Measurements from ENCODE around the gene PTGER1.
"Not testable (repeated sequence)": the region's sequence is repeated elsewhere in the genome, so short reads cannot be mapped to it uniquely, and the experiment has no call there.

The PTGER1 gene

DNA sequence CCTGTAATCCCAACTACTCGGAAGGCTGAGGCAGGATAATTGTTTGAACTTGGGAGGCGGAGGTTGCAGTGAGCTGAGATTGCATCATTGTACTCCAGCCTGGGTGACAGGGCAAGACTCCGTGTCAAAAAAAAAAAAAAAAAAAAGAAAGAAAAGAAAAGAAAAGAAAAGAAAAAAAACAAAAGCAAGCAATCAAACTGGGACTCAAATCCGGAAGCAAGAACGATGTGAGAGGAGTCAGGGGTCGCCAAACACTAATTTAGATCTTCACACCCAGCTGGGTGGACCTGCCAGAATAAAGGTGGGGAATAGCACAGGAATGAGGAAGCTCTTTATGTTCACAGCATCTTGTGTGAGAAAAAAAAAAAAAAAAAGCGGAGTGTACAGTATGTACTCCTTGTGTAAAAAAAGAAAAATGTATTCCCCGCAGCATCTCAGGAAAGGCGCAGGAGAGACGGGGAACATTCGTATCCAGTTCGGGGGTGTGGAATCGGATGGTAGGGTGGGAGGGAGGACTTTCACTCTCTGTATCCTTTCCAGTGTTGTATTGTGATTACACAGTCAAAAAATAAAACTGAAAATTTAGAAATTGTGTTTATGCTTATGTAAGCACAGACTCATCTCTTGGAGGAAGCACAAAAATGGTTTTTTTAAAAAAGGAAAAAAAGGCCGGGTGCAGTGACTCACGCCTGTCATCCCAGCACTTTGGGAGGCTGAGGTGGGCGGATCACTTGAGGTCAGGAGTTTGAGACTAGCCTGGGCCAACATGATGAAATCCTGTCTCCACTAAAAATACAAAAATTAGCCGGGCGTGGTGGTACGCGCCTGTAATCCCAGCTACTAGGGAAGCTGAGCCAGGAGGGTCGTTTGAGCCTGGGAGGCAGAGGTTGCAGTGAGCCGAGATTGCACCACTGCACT, 35.4 kb upstream of the PTGER1 start:
- TF ChIP-seq, protein P1, sequence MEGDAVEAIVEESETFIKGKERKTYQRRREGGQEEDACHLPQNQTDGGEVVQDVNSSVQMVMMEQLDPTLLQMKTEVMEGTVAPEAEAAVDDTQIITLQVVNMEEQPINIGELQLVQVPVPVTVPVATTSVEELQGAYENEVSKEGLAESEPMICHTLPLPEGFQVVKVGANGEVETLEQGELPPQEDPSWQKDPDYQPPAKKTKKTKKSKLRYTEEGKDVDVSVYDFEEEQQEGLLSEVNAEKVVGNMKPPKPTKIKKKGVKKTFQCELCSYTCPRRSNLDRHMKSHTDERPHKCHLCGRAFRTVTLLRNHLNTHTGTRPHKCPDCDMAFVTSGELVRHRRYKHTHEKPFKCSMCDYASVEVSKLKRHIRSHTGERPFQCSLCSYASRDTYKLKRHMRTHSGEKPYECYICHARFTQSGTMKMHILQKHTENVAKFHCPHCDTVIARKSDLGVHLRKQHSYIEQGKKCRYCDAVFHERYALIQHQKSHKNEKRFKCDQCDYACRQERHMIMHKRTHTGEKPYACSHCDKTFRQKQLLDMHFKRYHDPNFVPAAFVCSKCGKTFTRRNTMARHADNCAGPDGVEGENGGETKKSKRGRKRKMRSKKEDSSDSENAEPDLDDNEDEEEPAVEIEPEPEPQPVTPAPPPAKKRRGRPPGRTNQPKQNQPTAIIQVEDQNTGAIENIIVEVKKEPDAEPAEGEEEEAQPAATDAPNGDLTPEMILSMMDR (IDR thresholded peaks at IDR 0.05; ENCODE audit: low read depth, low read length): no peak
- DNase-seq (ENCODE audit: extremely low read depth, low read depth): no peak

DNA sequence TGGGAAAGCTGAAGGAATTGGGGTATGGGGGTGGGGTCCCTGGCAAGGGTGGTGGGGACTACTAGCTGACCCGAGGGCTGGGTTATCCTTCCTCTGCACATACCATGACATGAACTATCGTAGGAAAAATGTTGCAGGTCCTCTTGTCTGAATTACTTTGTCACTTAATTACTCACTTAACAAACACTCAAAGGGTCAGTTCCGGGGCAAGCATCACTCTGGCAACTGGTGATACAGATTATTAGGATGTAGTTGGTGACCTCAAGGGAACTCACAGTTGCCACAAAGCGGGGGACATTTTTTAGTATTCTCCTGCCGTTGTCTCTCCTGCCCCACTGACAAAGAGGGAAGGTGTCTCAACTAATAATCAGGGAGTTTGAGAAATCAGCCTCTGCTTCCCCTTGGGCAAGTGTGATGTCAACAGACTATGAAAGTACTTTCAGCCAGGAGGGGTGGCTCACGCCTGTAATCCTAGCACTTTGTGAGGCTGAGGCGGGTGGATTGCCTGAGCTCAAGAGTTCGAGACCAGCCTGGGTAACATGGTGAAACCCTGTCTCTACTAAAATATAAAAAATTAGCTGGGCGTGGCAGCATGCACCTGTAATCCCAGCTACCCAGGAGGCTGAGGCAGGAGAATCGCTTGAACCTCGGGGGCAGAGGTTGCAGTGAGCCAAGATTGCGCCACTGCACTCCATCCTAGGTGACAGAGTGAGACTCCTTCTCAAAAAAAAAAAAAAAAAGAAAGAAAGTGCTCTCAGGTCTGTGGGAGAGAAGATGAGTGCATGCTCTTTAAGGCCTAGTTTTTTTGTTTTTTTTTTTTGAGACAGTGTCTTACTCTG, 32.8 kb upstream of the PTGER1 start:
- TF ChIP-seq, protein P1 (IDR thresholded peaks at IDR 0.05; ENCODE audit: low read depth, low read length): no peak
- no peak for DNase-seq (ENCODE audit: extremely low read depth, low read depth)

DNA sequence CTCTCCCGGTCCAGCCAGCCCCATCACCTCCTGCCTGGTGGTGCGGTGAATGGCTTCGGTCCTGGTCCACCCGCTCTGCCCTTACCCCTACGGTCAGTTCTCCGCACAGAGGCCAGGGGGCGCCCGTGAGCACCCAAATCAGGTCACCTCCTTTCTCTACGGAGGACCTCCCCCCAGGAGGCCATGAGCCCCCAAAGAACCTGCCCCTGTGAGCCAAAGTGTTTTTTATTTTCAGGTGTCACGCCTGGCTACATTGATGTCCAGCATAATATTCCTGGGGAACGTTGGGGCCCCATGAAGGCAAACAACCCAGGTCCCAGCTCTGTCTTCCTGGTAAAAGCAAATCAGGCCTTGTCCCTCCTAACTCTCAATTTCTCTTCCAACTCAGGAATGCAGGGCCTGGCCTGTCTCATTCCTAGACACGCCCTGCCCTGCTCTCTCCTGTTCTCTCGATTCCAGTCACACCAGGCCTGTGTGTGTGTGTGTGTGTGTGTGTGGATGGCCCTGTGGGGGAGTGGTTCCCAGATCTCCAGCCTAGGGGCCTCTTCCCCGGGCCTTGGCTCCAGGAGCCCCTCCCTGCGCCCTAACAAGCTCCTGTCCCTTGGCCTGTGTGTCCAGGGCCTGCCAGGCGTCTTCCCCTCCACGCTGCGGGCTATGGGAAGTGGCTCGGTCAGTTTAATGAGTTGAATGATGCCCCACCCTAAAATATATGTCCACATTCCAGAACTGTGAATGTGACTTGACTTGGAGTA, 30.5 kb upstream of the PTGER1 start:
- TF ChIP-seq, protein P1 (IDR thresholded peaks at IDR 0.05; ENCODE audit: low read depth, low read length): peak; percentile 71
- no peak for DNase-seq (ENCODE audit: extremely low read depth, low read depth)

DNA sequence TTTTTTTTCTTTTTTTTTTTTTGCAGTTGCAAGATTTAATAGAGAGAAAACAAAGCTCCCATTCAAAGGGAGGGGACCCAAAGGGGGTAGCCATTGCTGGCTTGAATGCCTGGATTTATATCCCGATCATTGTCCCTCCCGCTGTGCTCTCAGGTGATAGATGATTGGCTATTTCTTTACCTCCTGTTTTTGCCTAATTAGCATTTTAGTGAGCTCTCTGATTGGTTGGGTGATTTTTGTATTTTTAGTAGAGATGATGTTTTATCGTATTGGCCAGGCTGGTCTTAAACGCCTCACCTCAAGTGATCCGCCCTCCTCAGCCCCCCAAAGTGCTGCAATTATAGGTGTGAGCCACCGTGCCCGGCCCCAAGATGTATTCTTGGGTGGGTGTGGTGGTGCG, 29.4 kb upstream of the PTGER1 start:
- not testable (repeated sequence) for DNase-seq (ENCODE audit: extremely low read depth, low read depth)

DNA sequence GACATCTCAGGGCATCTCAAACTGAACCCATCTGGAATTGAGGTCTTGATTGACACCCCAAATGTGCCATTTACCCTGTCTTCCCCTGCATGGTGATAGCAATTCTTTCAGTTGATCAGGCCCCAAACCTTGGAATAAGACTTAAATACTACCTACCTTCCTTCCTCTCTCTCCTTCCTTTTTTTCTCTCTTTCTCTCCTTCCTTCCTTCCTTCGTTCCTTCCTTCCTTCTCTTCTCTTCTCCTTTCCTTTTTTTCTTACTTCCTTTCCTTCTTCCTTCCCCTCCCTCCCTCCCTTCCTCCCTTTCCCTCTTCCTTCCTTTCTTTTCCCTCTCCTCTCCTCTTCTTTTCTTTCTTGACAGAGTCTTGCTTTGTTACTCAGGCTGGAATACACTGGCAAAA, 28.1 kb upstream of the PTGER1 start:
- no peak for DNase-seq (ENCODE audit: extremely low read depth, low read depth)
- TF ChIP-seq, protein P1 (IDR thresholded peaks at IDR 0.05; ENCODE audit: low read depth, low read length): no peak

DNA sequence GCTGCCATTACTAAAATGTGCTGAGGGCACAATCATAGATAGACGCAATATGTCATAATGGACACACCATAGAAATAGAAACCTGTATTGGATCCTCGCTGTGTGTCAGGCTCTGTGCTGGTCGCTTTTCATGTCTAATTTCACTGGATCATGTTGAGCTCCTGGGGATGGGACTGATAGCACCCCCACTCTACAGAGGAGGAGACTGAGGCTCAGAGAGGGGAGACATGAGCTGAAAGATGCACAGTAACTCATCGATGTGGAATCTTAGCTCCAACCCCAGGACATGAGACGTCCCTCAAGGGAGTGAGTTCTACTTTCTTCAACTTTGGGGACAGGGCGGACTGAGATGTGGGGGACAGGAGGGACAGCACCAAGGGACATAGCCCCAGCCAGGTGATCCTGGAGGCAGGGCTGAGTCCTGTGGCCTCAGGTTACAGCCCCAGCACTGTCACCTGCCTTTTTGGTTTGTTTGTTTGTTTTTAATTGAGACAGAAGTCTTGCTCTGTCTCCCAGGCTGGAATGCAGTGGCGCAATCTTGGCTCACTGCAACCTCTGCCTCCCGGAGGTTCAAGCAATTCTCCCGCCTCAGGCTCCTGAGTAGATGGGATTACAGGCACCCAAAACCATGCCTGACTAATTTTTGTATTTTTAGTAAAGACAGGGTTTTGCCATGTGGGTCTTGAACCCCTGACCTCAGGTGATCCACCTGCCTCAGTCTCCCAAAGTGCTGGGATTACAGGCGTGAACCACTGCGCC, 27.4 kb upstream of the PTGER1 start:
- DNase-seq (ENCODE audit: extremely low read depth, low read depth): no peak
- TF ChIP-seq, protein P1 (IDR thresholded peaks at IDR 0.05; ENCODE audit: low read depth, low read length): no peak
